Tibial nerve (tissue), 3 donors: ENCODE measurements around the gene PRDM5.

ENCODE experiments used
- POLR2A ChIP-seq, 2 donors: fragments of 450-650 bp; IDR thresholded peaks; one replicate each; pipeline ENCODE4 v1.6.1; 2017; ENCODE audit warnings: antibody characterized with exemption in 2 of 2, mild to moderate bottlenecking in 2 of 2, moderate library complexity in 2 of 2
- TF ChIP-seq, protein P1 (sequence below), 5 experiments: fragments of 200-600 bp in 3 of 5; fragments of 450-650 bp in 2 of 5; sonication (generic) in 3 of 5; IDR thresholded peaks; one replicate each; pipeline ENCODE4 v1.5.1; 2016 to 2019; ENCODE audit warnings: antibody characterized with exemption in 5 of 5, mild to moderate bottlenecking in 3 of 5, moderate library complexity in 2 of 5

DNA sequence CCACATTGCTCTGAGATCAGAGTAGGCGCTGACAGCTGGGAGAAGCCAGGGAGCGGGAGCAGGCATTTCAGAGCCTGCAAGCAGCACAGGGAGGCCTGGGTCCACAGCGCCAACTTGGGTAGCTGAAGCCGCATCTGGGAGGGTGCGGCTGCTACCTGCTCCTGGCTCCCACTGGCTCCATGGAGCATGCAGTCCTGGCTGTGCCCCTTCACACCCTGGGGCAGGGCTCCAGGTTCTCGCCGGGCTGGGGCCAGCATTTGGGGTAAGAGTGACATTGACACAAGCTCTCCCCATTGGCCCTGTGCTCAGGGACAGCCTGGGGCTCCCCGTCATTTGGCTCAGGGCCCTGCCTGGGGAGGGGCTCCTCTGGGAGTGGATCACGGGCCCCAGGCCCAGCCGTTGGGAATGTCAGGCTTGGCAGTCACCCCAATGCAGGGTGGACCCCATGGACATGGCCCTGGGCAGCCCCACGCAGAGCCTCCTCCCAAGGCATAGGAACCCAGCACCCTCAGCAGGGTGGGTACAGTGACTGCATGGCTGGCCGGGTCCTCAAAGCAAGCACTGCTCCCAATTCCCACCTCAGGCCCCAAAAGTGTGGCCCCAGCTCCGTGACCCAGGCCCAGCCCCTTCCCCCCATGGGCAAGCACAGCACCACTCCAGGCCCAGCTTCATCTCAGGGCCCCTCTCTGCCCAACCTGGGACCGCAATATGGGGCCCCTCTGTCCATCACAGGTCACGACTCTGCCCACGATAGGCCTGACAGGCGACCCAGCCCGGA lies 82.4 kb downstream of the PRDM5 start:
- TF ChIP-seq, protein P1, sequence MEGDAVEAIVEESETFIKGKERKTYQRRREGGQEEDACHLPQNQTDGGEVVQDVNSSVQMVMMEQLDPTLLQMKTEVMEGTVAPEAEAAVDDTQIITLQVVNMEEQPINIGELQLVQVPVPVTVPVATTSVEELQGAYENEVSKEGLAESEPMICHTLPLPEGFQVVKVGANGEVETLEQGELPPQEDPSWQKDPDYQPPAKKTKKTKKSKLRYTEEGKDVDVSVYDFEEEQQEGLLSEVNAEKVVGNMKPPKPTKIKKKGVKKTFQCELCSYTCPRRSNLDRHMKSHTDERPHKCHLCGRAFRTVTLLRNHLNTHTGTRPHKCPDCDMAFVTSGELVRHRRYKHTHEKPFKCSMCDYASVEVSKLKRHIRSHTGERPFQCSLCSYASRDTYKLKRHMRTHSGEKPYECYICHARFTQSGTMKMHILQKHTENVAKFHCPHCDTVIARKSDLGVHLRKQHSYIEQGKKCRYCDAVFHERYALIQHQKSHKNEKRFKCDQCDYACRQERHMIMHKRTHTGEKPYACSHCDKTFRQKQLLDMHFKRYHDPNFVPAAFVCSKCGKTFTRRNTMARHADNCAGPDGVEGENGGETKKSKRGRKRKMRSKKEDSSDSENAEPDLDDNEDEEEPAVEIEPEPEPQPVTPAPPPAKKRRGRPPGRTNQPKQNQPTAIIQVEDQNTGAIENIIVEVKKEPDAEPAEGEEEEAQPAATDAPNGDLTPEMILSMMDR (IDR thresholded peaks at IDR 0.05) = no peak
- TF ChIP-seq POLR2A (IDR thresholded peaks at IDR 0.05) = no peak
